Activated gamma-delta T cell treated with anti-CD3 and anti-CD28 coated beads, Interleukin-2, amount 50 U/mL, for 16 hours (primary cell): Measurements from ENCODE around the gene PBLD.

ENCODE experiments used
- DNase-seq: peaks from one replicate; pipeline ENCODE4 v3.0.0-alpha.2; 2020; ENCODE audit warnings: low read depth

Gene PBLD

DNA sequence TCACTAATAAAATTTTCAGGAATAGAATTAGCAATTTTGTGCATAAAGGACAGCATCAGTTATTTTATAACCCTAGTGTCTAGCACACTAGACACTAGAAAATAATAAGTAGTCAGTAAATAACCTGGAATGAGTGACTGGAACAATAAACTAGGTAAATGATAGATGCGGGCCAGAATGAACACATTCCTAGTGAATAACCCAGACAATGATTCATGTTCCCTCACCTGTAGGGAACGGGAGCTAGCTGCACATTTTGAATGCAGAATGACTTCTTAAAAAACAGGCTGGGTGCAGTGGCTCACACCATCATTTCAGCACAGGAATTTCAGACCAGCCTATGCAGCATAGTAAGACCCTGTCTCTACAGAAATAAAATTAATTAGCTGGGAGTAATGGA lies 97.6 kb downstream of the PBLD start:
- no peak for DNase-seq

DNA sequence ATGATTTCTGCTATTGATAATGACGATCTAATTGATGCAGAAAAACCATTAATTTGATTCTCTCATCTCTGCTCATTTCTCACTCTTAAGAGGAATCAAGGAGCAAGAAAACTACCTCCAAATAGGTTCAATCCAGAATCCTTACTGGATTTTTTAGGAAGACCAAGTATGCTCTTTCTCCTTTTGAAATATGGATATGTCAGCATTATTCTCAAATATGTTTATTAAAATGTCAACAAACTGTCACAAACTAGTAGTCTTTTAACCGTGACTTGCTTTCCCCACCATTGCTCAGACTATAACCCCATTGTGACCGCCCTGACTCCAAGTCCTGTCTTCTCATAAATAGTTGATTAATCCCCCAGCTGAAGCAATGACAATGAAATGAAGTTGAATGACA lies 99.7 kb downstream of the PBLD start:
- no peak for DNase-seq
